Upper lobe of left lung (tissue), 4 donors: Measurements from ENCODE around the gene PCBD2.
"Not testable (repeated sequence)": the region's sequence is repeated elsewhere in the genome, so short reads cannot be mapped to it uniquely, and the experiment has no call there.

Experiments used
- CTCF ChIP-seq, 6 experiments: fragments of 450-650 bp in 4 of 6; fragments of 200-600 bp in 2 of 6; sonication (generic) in 2 of 6; IDR thresholded peaks; one replicate each; pipeline ENCODE4 v1.5.1; 2016 to 2019; ENCODE audit warnings: antibody characterized with exemption in 6 of 6
- POLR2A ChIP-seq, 4 donors: fragments of 450-650 bp; IDR thresholded peaks; one replicate each; pipeline ENCODE4 v1.5.1; 2016 to 2017; ENCODE audit warnings: antibody characterized with exemption in 4 of 4, mild to moderate bottlenecking in 2 of 4
- POLR2AphosphoS5 ChIP-seq, 2 donors: sonication (generic); formaldehyde crosslinking; IDR thresholded peaks; one replicate each; pipeline ENCODE4 v1.5.1; 2017; ENCODE audit warnings: antibody characterized with exemption in 2 of 2

- TF ChIP-seq POLR2A, CTCF, POLR2AphosphoS5 (IDR thresholded peaks at IDR 0.05): not testable (repeated sequence)
Observed at GRCh38 chr5:134990183-134990582, 85.3 kb downstream of the PCBD2 start.
